ENCODE results near the gene DNAH7. TPM values are rescaled to one million over a fixed set of nuclear protein-coding genes. Genes with fewer than 3 reads are reported as not detected.
A peak's percentile ranks its signal among the peaks of the same experiment; 100 is the strongest.

DNAH7 gene
- total RNA-seq: under 1 TPM; 0.02 to 0.11 TPM

DNA sequence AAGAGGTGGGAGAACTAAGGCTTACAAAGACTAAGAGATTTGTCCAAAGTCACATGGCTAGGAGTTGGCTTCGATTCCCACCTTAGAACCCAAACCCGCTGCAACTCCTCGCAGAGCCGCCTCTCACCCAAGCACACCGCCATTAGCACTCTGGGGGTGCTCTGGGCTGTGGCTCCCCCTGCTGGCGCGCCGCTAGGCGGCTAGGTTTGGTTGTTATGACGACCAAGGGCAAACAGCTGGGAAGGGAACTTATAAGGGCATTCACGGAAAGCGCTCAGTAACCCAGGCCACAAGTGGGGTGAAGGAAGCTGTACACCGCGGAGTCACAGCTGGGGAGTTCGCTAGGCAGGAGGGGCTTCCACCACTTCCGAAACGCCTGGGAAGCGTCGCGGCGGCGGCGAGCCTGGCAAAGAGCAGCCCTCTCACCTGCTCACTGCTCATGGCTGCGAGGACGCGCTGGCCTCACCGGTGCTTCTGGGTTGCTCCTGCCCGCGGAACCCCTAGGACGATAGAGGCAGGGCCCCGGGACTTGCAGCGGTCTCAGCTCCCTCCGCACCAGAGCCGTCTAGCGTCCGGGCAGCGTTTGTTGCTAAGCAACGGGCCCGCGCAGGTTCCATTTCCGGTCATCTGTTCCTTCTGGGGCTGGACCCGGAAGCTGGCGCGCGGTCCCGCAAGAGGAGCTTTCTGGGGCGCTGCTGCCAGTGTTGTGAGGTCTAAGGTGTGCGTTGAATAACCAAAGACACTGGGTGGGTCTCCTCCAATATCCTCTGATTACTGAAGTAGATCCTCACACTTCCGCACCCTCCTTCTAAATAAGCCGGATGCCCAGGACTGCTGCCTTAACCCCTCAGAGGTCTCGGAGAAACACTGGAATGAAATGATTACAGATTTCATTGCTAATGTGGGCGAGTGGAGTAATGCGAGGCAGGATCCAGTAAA, at the start of gene DNAH7:
TSS of gene DNAH7 (minus strand) at position 567 of the 939 bp plus-strand sequence. CDS start at position 441, 126 bp downstream.
- ATAC-seq: peak; percentile 96 to 97
- Mint-ChIP-seq H3K27ac (peak within 1 kb of the TSS; percentile 70 to 71), H3K4me3 (peak within 1 kb of the TSS; percentile 87), H3K4me1 (ENCODE audit: low read depth in 2 of 2) (peaks cover 6 to 10% of the 10 kb centered on the region in 2 donors), H3K27me3 (peaks cover 0 to 22% of the 10 kb centered on the region in 2 donors), H3K9me3 (no peaks in the 10 kb centered on the region), H3K36me3 (no peaks in the 10 kb centered on the region)
- DNase-seq (ENCODE audit: low spot score): peak; percentile 92

DNA sequence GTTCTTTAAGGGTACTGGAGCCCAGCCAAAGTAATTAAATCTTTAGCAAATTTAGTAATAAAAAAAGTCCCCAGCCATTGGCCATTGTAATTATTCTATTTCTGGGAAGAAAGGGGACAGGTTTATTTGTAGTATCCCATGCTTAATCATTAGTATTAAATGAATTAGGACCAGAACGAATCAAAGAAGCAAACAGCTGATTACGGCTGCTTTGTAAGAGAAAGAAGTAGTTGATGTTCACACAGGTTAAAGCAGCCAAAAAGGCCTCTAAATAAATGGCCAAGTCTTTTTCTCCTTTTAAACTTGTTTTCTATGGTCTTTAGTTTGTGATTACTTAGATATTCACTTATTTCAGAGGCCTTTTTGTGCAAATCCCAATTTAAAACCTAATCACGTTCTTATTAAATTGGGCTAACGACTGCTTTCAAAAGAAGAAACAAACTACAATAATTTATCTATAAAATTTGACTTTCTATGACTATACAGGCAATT, 48.6 kb upstream of the DNAH7 start:
- Mint-ChIP-seq H3K27me3 (no peaks in the 10 kb centered on the region), H3K4me1 (ENCODE audit: low read depth in 2 of 2) (no peaks in the 10 kb centered on the region), H3K9me3 (no peaks in the 10 kb centered on the region), H3K36me3 (no peaks in the 10 kb centered on the region), H3K27ac (no peak overlapping the region), H3K4me3 (no peak overlapping the region)
- DNase-seq (ENCODE audit: low spot score): no peak
- ATAC-seq: no peak

DNA sequence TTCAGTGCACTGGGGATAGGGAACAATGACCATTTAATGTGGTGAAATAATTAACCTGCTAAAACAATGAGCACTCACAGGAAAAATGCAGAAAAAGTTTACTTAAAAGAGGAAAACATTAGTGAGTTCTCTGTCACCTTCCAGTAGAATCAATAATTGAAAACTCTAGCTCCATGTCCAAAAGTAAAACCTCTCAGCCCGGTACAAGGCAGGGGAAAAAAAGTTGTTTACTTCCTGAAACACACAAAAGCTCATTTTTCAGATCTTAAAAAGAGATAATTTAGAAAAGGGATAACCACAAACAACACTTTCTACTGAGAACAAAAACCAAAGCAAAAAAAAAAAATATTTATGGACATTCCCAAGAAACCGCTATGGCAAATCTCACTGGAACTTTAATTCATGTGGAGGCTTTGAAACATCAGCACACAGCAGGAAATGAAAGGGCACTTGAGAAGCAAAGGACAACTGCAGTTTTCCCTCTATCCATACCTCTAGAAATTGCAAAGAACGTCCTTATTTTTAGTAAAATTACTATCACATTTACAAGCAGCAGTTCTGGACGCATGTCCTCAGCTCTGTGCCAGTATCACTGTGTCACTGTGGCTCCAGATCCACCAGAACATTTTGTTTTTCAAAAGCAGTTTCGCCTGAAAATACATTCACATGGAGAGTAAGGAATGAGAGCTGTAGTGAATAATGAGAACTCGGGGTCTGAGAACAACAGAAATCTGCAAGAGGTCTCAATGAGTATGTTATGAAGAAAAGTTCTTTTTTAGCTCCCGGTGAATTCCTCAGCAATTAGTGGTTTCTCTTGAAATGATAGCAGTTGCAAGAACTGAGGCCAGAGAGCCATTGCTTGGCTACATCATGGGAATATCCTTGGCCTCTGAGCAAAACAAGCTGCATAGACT, 44.7 kb upstream of the DNAH7 start:
- Mint-ChIP-seq H3K36me3 (no peaks in the 10 kb centered on the region), H3K4me1 (ENCODE audit: low read depth in 2 of 2) (no peaks in the 10 kb centered on the region), H3K27me3 (no peaks in the 10 kb centered on the region), H3K9me3 (no peaks in the 10 kb centered on the region), H3K4me3 (no peak overlapping the region), H3K27ac (no peak overlapping the region)
- no peak for DNase-seq (ENCODE audit: low spot score)
- ATAC-seq: no peak

DNA sequence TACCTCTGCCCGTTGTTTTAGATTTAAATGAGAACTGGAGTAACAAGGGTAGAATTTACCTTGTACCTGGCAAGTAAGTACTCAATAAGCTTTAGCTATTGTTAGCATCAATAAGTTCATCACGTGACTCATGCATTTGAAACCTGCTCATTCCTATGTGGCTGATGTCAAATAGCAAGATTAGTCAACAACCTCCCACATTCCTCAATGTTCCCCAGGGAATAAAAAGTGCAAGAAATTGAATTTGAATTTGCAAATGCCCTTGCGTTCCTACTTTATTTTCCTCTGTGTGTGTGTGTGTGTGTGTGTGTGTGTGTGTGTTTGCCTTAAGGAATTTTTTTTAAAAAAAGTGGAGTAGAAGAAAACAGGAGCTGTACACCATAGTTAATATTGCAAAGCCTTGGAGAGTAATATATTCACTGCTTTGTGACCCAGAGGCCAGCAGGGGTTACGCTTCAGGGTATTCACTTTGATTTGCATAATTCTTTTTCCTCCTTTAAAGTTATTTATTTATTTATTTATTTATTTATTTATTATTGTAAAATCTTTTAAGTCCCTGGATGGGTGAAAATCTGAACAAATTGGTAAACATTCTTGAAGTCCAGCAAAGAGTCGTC, 43.9 kb upstream of the DNAH7 start:
- no peak overlapping the region for H3K4me3 Mint-ChIP-seq
- no peaks in the 10 kb centered on the region for H3K9me3 Mint-ChIP-seq
- DNase-seq (ENCODE audit: low spot score) (no peak), ATAC-seq (no peak)
- H3K36me3 Mint-ChIP-seq: no peaks in the 10 kb centered on the region
- H3K27ac Mint-ChIP-seq: no peak overlapping the region
- H3K27me3 Mint-ChIP-seq: no peaks in the 10 kb centered on the region
- H3K4me1 Mint-ChIP-seq (ENCODE audit: low read depth in 2 of 2): no peaks in the 10 kb centered on the region

DNA sequence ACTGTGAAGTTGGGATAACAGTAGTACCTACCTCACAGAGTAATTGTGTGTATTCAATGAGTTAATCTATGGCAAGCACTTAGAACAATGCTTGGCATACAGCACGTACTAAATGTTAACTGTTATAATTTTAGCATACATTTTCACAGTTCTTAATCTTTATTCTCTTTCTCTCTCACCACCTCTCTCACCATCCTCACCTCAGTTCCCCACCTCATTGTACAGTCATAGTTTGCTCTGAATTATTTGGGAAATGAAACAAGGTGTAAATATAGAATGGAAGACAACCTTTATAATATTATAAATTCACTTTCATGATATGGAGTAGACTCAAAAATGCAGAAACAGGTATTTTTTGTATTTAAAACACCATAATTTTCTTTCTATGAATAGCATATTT, 40.0 kb upstream of the DNAH7 start:
- no peaks in the 10 kb centered on the region for H3K9me3 Mint-ChIP-seq
- no peak overlapping the region for H3K4me3 Mint-ChIP-seq
- no peak overlapping the region for H3K27ac Mint-ChIP-seq
- peaks cover 0 to 4% of the 10 kb centered on the region in 2 donors for H3K4me1 Mint-ChIP-seq (ENCODE audit: low read depth in 2 of 2)
- DNase-seq (ENCODE audit: low spot score): no peak
- ATAC-seq: no peak
- no peaks in the 10 kb centered on the region for H3K36me3 Mint-ChIP-seq
- no peaks in the 10 kb centered on the region for H3K27me3 Mint-ChIP-seq

DNA sequence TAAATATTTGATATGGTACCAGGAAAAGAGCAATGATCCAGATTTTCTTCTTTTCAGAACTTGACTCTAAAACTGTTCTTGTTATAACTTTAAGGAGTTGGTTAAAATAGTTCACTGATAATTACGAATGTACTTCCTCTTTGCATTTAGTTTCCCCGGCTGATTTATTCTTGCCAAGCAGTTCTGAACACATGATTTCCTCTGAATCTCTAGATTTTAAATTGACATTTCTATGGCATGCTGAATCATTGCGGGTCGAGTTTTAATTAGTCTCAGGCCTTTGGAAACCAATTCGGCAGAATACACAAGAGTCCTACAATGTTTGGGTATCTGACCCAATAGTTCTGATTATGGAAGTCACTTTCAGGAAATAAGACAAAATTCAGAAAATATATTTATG, 37.3 kb upstream of the DNAH7 start:
- DNase-seq (ENCODE audit: low spot score) (no peak), ATAC-seq (no peak)
- no peaks in the 10 kb centered on the region for H3K36me3 Mint-ChIP-seq
- H3K27me3 Mint-ChIP-seq: peaks cover 0 to 3% of the 10 kb centered on the region in 2 donors
- no peak overlapping the region for H3K4me3 Mint-ChIP-seq
- H3K4me1 Mint-ChIP-seq (ENCODE audit: low read depth in 2 of 2): peaks cover 0 to 12% of the 10 kb centered on the region in 2 donors
- no peaks in the 10 kb centered on the region for H3K9me3 Mint-ChIP-seq
- peak overlapping the region in 1 of 2 donors; percentile 47 for H3K27ac Mint-ChIP-seq

DNA sequence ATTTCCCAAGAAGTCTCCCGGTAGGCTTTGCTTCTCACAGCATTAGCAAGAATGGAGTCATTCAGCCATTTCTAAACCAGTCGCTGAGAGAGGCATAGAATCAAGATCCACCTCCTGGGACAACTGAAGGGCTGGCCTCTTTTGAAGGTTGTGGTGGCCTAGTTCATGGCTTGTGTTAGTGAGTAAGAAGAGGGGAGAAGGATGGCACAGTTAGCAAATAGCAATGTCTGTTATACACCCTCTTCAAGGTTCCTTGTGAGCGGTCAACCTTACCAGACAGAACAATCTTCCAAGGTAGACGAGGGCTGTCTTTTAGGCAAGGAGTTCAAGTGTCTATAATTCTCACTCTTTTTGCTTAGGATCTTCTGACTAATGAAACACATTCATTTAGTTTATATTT, 35.4 kb upstream of the DNAH7 start:
- Mint-ChIP-seq H3K9me3 (no peaks in the 10 kb centered on the region), H3K27me3 (peaks cover 0 to 3% of the 10 kb centered on the region in 2 donors), H3K4me1 (ENCODE audit: low read depth in 2 of 2) (peaks cover 0 to 15% of the 10 kb centered on the region in 2 donors), H3K27ac (no peak overlapping the region), H3K4me3 (no peak overlapping the region), H3K36me3 (no peaks in the 10 kb centered on the region)
- no peak for ATAC-seq
- no peak for DNase-seq (ENCODE audit: low spot score)

DNA sequence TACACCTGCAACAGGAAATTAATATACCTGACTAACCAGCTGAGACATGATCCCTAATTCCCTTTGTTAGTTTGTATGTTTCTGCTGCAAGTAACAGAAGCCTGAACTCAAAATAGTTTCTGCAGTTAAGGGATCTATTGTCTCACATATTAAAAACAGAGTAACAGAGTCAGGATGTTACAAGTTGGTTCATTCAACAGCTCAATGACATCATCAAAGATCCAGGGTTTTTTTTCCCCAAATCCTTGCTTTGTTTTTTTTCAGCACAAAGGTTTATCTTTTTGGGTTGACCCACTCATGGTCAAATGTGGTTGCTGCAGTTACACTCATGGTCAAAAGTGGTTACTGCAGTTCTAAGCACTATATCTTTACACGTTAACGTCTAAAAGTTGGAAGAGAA, 35.0 kb upstream of the DNAH7 start:
- H3K9me3 Mint-ChIP-seq: no peaks in the 10 kb centered on the region
- no peak for ATAC-seq

DNA sequence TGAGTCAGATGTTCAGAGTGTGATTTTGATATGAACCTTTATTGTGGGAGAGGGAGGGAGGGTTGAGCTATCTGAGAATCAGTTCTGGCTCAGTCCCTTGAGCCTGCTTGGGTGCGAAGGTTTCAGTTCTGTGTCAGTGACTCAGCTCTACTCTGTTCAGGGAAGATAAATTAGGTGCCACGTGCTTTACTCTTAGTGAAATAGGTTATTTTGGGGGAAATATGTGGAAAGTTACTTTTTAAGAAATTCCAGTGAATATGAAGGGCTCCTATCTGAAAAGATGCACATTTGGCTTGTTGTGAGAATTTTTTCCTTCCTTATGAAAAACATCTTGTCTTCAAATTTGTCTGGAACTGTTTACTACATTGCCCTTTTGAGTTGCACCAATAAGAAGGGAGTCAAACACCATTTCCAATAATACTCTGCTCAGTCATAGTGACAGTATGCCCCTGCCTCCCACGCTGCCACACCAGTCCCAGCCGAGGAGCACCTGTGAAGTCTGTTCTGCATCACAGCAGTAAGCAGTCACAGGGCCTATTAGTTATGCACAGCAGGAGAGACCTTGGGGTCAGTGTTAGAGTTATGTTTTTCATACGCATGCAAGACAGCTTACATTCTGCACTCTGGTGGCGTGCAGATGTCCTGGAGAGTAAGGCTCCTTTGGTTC, 32.8 kb upstream of the DNAH7 start:
- Mint-ChIP-seq H3K27ac (no peak overlapping the region), H3K36me3 (no peaks in the 10 kb centered on the region), H3K27me3 (peaks cover 0 to 6% of the 10 kb centered on the region in 2 donors), H3K4me3 (no peak overlapping the region), H3K9me3 (no peaks in the 10 kb centered on the region), H3K4me1 (ENCODE audit: low read depth in 2 of 2) (peaks cover 0 to 15% of the 10 kb centered on the region in 2 donors)
- DNase-seq (ENCODE audit: low spot score) (no peak), ATAC-seq (peak in 1 of 2 donors; percentile 87)

More for the DNA sequence above, 35.0 kb upstream of the DNAH7 start:
- peaks cover 0 to 6% of the 10 kb centered on the region in 2 donors for H3K27me3 Mint-ChIP-seq
- H3K27ac Mint-ChIP-seq: no peak overlapping the region
- peaks cover 0 to 15% of the 10 kb centered on the region in 2 donors for H3K4me1 Mint-ChIP-seq (ENCODE audit: low read depth in 2 of 2)
- no peak overlapping the region for H3K4me3 Mint-ChIP-seq
- no peaks in the 10 kb centered on the region for H3K36me3 Mint-ChIP-seq
- no peak for DNase-seq (ENCODE audit: low spot score)

DNA sequence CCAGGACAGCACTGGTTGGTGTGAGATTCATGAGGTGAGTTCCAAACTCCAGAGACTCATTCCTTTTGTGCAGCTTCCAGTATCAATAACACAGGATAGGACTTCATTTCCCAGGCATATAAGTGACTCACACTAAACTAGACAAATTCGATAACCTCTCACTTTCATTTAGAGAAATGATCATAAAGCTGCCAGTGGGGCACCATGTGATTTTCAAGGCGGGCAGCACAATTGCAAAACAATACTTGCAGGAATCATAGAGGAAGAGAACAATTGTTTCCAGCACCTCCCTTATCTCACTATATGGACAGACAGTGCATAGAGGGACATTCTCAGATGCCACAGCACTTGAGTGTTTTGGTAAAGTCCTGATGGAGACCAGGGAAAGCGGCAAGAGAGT, 31.3 kb upstream of the DNAH7 start:
- no peak for DNase-seq (ENCODE audit: low spot score)

DNA sequence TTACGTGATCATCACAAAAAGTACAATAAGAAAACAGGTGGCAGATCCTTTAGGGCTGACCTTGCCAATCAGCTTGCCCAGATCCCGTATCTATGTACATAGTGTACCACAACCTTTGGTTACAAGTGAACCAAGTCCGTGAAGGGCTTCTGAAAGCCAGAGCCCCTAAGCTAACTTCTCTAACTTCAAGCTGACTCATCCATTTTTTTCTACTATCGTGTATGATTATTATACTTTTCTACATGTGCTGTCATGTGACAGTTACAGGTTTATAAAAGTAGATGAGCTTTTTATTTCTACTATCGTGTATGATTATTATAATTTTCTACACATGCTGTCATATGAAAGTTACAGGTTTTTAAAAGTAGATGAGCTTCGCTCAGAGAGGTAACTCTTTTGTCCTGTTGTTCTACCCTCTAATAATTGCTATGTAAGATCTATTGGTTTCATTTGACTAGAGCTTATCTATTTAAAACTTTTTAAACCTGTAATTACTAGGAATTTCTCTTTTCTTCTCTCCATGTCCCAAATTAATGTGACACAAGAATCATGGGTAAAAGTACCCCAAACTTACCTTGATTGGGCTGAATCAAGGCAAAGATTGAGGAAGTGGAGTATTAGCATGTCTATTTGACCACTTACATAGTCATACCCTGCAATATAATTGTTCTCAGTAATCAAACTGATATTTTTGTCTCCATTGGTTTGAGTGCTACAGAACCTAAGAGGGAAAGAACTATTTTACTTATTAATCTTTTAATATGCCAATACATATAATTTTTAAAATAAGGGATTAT, 29.4 kb upstream of the DNAH7 start:
- peaks cover 0 to 11% of the 10 kb centered on the region in 2 donors for H3K4me1 Mint-ChIP-seq (ENCODE audit: low read depth in 2 of 2)
- no peaks in the 10 kb centered on the region for H3K9me3 Mint-ChIP-seq
- H3K36me3 Mint-ChIP-seq: peaks cover 11% of the 10 kb centered on the region
- no peak overlapping the region for H3K27ac Mint-ChIP-seq
- DNase-seq (ENCODE audit: low spot score) (no peak), ATAC-seq (no peak)
- no peak overlapping the region for H3K4me3 Mint-ChIP-seq
- peaks cover 0 to 6% of the 10 kb centered on the region in 2 donors for H3K27me3 Mint-ChIP-seq

More for the DNA sequence above, 31.3 kb upstream of the DNAH7 start:
- H3K4me3 Mint-ChIP-seq: no peak overlapping the region
- H3K4me1 Mint-ChIP-seq (ENCODE audit: low read depth in 2 of 2): peaks cover 0 to 11% of the 10 kb centered on the region in 2 donors
- H3K36me3 Mint-ChIP-seq: no peaks in the 10 kb centered on the region
- no peaks in the 10 kb centered on the region for H3K9me3 Mint-ChIP-seq
- peaks cover 0 to 6% of the 10 kb centered on the region in 2 donors for H3K27me3 Mint-ChIP-seq
- no peak for ATAC-seq
- H3K27ac Mint-ChIP-seq: no peak overlapping the region

DNA sequence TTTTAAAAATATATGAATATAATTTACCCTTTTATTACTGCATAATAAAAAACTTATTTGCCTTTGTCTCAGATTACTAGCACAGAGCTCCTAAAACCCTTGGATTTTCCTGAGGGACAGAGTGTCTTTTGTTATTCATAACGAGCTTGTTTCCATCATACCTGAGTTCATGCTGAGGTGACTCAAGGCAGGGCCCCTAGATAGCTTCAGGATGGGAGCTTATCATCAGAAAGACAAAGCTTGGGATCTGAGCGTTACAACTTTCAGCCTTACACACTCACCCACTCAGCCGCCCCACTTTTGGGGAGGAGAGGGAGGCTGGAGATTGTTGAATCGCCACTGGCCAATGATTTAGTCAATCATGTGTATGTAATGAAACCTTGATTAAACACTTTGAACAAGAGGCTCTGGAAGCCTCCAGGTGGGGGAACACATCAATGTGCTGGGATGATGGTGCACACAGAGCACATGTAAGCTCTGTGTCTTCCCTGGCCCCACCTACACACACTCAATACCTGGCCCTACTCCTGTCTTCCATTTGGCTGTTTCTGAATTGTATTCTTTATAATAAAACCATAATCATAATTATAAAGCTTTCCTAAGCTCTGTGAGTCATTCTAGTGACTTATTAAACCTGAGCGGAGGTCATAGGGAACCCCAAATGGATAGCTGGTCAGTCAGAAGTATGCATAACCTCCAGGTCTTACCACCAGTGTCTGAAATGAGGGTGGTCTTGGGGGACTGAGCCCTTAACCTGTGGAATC, 28.5 kb upstream of the DNAH7 start:
- no peak overlapping the region for H3K27ac Mint-ChIP-seq
- H3K9me3 Mint-ChIP-seq: no peaks in the 10 kb centered on the region
- peaks cover 0 to 11% of the 10 kb centered on the region in 2 donors for H3K4me1 Mint-ChIP-seq (ENCODE audit: low read depth in 2 of 2)
- ATAC-seq (no peak), DNase-seq (ENCODE audit: low spot score) (no peak)
- H3K4me3 Mint-ChIP-seq: no peak overlapping the region
- H3K27me3 Mint-ChIP-seq: peaks cover 0 to 3% of the 10 kb centered on the region in 2 donors
- peaks cover 13% of the 10 kb centered on the region for H3K36me3 Mint-ChIP-seq

All from natural killer cell treated with Interleukin-12 subunit alpha and Interleukin-12 subunit beta and Interleukin-15 and Interleukin-18, amount 100 ng/mL, for 72 hours (primary cell).